Articular chondrocyte of knee joint (primary cell): Measurements from ENCODE around the gene BTAF1. TPM values are rescaled to one million over a fixed set of nuclear protein-coding genes. Genes with fewer than 3 reads are reported as not detected.

ENCODE experiments used
- small RNA-seq: library from RNA; depleted of rRNA; stranded (forward); fragments of <200 nt; gene quantifications from one replicate; pipeline ENCODE3, GENCODE V24; 2012
- total RNA-seq: library from RNA; depleted of rRNA; stranded (reverse); fragments of >200 nt; gene quantifications from 2 replicates; pipeline ENCODE4 v1.2.3, GENCODE V29; 2012

Gene BTAF1
- 47.2 and 55.9 TPM in 2 replicates for total RNA-seq

DNA sequence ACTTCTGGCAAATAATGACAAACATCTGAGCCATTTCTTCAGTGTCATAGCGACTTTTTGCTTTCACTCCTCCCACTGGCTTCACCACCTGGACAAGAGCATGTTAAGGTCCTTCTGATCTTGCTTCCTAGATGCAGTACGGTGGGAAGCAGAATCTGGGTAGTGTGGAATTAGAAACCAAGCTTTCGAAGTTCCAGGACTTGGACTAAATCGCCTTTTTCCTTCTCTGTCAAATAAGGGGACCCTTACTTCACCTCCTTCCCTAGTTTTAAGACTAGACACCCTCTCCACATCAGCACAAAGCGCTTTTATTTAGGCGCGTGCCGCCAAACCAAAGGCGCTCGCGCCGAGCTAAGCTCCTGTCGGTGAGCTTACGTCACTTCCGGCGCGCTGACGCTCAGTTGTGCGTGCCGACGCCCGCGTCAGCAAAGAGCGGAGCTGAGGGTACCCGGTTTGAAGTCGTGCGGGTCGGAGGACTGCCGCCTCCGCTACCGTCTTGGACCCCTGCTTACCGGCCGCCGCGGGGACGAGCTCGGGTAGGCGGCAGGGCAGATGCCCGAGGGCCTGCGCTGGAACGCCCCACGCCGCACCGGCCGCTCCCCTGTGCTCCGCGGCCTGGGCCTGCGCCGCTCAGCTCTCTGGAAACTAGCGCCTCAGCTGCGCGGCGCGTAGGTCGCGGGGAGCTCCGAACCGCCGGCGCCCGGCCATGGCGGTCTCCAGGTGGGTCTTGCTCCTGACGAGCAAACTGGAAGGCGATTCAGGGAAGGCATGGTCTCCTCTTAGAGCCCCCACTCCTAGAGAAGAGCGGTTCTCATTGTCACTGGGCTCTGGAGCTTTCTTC, at the start of gene BTAF1:
BTAF1 (plus strand) TSS at position 400 of the 841 bp plus-strand sequence; CDS start at position 707, 307 bp downstream.

DNA sequence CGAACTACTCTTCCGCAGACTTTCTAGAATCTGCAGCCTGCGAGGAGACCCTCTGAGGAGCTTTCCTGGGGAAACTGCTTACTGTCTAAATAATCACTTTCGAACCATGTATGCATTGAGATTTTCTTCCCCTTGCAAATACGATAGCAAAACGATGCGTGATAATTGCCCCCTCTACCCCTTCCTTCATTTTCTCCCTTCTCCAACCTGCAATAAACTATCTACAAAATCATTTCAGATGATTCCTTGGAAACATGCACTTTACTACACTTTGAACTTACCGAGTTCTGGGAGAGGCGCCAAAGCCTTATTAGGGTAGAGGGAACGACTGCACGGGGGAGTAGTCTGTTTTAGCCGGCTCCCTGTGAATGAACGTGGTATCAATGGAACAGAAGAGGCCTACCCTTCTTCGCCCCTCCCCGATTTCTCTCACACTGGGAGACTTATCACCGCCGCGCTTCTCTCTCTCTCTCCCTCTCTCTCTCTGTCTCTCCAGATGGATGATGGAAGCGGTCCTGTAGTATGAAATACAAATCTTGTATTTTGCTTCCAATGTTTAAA, 14.4 kb upstream of the BTAF1 start, which contains the start of gene FGFBP3:
FGFBP3 (minus strand) TSS at position 370 of the 561 bp plus-strand sequence. CDS start 517 bp downstream, outside the sequence.

Small RNA genes within 50 kb of the gene (small RNA-seq; reads per million reads assigned to genes)
- not detected for gene AL359198.2
- gene RF00402 = not detected

Other genes starting within 250 kb of the BTAF1 start
- 52.9 and 57.0 TPM in 2 replicates for gene TNKS2, start 125.3 kb upstream of the BTAF1 start, total RNA-seq
- gene FGFBP3, start 14.3 kb upstream of the BTAF1 start, total RNA-seq = 0.32 and 0.91 TPM in 2 replicates